Measurements from ENCODE around the gene SLC16A10. TPM values are rescaled to one million over a fixed set of nuclear protein-coding genes. Genes with fewer than 3 reads are reported as not detected.

The SLC16A10 gene
- total and polyA plus RNA-seq, 2 of the 4 experiments (the other 2 are of a cell fraction), result not detected

DNA sequence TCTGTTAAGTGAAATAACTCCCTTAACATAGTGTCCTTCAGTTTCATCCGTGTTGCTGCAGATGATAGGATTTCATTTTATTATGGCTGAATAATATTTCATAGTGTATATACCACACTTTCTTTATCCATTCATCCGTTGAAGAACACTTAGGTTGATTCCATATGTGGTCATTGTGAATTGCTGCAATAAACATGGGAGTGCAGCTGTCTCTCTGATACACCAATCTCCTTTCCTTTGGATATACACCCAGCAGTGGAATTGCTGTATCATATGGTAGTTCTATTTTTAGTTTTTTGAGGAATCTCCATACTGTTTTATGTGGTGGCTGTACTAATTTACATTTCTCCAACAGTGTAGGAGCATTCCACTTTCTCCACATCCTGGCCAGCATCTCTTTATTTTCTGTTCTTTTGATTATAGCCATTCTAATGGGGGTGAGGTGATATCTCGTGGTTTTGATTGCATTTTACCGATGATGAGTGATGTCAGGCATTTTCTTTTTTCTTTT lies 193.2 kb downstream of the SLC16A10 start:
- H3K27ac ChIP-seq (ENCODE audit: insufficient read depth, low read length), result no peak overlapping the region
- H3K36me3 ChIP-seq (ENCODE audit: control insufficient read depth, insufficient read depth, low read length), result peaks cover 26% of the 10 kb centered on the region
- no peak overlapping the region for H2AK9ac ChIP-seq (replicated peaks; ENCODE audit: low read depth, low read length, poor library complexity)
- no peaks in the 10 kb centered on the region for H3K27me3 ChIP-seq (ENCODE audit: control insufficient read depth, insufficient read depth, low read length)
- ChIA-PET POLR2A (ENCODE audit: unreplicated experiment) (no interaction called here), CTCF (no interaction called here)
- H3K79me1 ChIP-seq (ENCODE audit: low read depth in 1 of 2, low read length in 2 of 2), result peaks cover 7 to 9% of the 10 kb centered on the region in 2 experiments
- ATAC-seq (ENCODE audit: low read depth), result no peak
- DNase-seq, result peak; percentile 39
- no peak overlapping the region for H2BK120ac ChIP-seq (ENCODE audit: low read depth, low read length)
- no peak overlapping the region for H2BK20ac ChIP-seq (ENCODE audit: low read depth, low read length)
- no peaks in the 10 kb centered on the region for H3K9me1 ChIP-seq (ENCODE audit: insufficient read depth, low read length)
- H3K4me1 ChIP-seq (ENCODE audit: control insufficient read depth, insufficient read depth, low read length), result no peaks in the 10 kb centered on the region
- H3K18ac ChIP-seq (ENCODE audit: low read depth, low read length), result no peak overlapping the region
- no peaks in the 10 kb centered on the region; the same call in 1 of the 2 replicates for H4K20me1 ChIP-seq (ENCODE audit: insufficient read depth, low read length)
- no peak overlapping the region for H3K56ac ChIP-seq (ENCODE audit: extremely low read depth, insufficient read depth, low read length)
- no peak overlapping the region for H3K4me2 ChIP-seq (ENCODE audit: low read depth, low read length)
- no peak overlapping the region for H4K8ac ChIP-seq (ENCODE audit: low read depth in 2 of 2, low read length in 2 of 2)
- H2BK5ac ChIP-seq (ENCODE audit: low read depth, low read length, poor library complexity, severe bottlenecking), result no peak overlapping the region
- no peak overlapping the region for H2AK5ac ChIP-seq (ENCODE audit: low read depth, low read length)
- no peak overlapping the region for H3K4ac ChIP-seq (ENCODE audit: low read depth, low read length)
- no TSS peak for BruUV-seq (replicated peaks)
- H3K4me3 ChIP-seq (ENCODE audit: insufficient read depth, low read depth, low read length), result no peak overlapping the region
- TF ChIP-seq NFE2L2 (IDR thresholded peaks at IDR 0.05; ENCODE audit: low read depth, low read length) (no peak), CHD1 (IDR thresholded peaks at IDR 0.05; ENCODE audit: low read depth, low read length) (no peak), MAZ (IDR thresholded peaks at IDR 0.05; ENCODE audit: borderline replicate concordance, low read depth, low read length) (no peak), FOS (IDR thresholded peaks at IDR 0.05; ENCODE audit: low read depth, low read length) (no peak), POLR2A (IDR thresholded peaks at IDR 0.05; ENCODE audit: low read depth, low read length) (no peak), CEBPB (IDR thresholded peaks at IDR 0.05; ENCODE audit: low read depth, low read length) (no peak), SMC3 (IDR thresholded peaks at IDR 0.05; ENCODE audit: low read depth, low read length) (no peak), RAD21 (IDR thresholded peaks at IDR 0.05; ENCODE audit: low read length) (no peak), MAFK (IDR thresholded peaks at IDR 0.05; ENCODE audit: low read depth, low read length) (no peak), BHLHE40 (IDR thresholded peaks at IDR 0.05; ENCODE audit: low read depth, low read length) (no peak), RCOR1 (IDR thresholded peaks at IDR 0.05; ENCODE audit: insufficient replicate concordance, low read length) (no peak), RFX5 (IDR thresholded peaks at IDR 0.05; ENCODE audit: low read depth, low read length) (no peak), MXI1 (IDR thresholded peaks at IDR 0.05; ENCODE audit: borderline replicate concordance, low read depth, low read length) (no peak)
- TF ChIP-seq, protein P1, sequence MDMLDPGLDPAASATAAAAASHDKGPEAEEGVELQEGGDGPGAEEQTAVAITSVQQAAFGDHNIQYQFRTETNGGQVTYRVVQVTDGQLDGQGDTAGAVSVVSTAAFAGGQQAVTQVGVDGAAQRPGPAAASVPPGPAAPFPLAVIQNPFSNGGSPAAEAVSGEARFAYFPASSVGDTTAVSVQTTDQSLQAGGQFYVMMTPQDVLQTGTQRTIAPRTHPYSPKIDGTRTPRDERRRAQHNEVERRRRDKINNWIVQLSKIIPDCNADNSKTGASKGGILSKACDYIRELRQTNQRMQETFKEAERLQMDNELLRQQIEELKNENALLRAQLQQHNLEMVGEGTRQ (IDR thresholded peaks at IDR 0.05; ENCODE audit: low read depth, low read length), result no peak
- TF ChIP-seq, protein P2, sequence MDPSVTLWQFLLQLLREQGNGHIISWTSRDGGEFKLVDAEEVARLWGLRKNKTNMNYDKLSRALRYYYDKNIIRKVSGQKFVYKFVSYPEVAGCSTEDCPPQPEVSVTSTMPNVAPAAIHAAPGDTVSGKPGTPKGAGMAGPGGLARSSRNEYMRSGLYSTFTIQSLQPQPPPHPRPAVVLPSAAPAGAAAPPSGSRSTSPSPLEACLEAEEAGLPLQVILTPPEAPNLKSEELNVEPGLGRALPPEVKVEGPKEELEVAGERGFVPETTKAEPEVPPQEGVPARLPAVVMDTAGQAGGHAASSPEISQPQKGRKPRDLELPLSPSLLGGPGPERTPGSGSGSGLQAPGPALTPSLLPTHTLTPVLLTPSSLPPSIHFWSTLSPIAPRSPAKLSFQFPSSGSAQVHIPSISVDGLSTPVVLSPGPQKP (IDR thresholded peaks at IDR 0.05; ENCODE audit: borderline replicate concordance, low read depth, low read length), result no peak
- TF ChIP-seq, protein P3, sequence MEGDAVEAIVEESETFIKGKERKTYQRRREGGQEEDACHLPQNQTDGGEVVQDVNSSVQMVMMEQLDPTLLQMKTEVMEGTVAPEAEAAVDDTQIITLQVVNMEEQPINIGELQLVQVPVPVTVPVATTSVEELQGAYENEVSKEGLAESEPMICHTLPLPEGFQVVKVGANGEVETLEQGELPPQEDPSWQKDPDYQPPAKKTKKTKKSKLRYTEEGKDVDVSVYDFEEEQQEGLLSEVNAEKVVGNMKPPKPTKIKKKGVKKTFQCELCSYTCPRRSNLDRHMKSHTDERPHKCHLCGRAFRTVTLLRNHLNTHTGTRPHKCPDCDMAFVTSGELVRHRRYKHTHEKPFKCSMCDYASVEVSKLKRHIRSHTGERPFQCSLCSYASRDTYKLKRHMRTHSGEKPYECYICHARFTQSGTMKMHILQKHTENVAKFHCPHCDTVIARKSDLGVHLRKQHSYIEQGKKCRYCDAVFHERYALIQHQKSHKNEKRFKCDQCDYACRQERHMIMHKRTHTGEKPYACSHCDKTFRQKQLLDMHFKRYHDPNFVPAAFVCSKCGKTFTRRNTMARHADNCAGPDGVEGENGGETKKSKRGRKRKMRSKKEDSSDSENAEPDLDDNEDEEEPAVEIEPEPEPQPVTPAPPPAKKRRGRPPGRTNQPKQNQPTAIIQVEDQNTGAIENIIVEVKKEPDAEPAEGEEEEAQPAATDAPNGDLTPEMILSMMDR (conservative IDR thresholded peaks at IDR 0.05; ENCODE audit: low read depth, low read length), result no peak
- in situ Hi-C loops (cut with MboI; ENCODE audit: low sequenced_read_pairs) (no loop called here), intact Hi-C loops (cut with micrococcal nuclease) (no loop called here), dilution Hi-C loops (cut with HindIII; ENCODE audit: low sequenced_read_pairs, unreplicated experiment) (no loop called here)
- no peak overlapping the region for H2BK15ac ChIP-seq (ENCODE audit: low read depth, low read length)
- H3K23ac ChIP-seq (ENCODE audit: low read depth, low read length), result no peak overlapping the region
- H4K5ac ChIP-seq (ENCODE audit: low read depth, low read length), result no peak overlapping the region
- WGBS, 2 experiments (ENCODE audit: extremely low coverage in 2 of 2, insufficient read length in 1 of 2), result no CpG with 5 or more reads among the region's 4 CpGs
- H4K91ac ChIP-seq (ENCODE audit: insufficient read depth, low read depth, low read length), result no peak overlapping the region
- no peak overlapping the region for H3K9ac ChIP-seq (ENCODE audit: low read depth, low read length)
- no peaks in the 10 kb centered on the region for H3K9me3 ChIP-seq (ENCODE audit: control insufficient read depth, insufficient read depth, low read length)
- no peak overlapping the region for H3K14ac ChIP-seq (replicated peaks; ENCODE audit: low read depth, low read length)
- no peak overlapping the region for H2AFZ ChIP-seq (replicated peaks; ENCODE audit: low read length, poor library complexity)
